HFF-Myc (cell line): Measurements from ENCODE around the gene CPB2.

Source experiments
- DNase-seq: peaks from one replicate; pipeline ENCODE4 v3.0.0-alpha.2; 2011; ENCODE audit warnings: low read depth; ENCODE audit errors: extremely low read depth
- H3K4me3 ChIP-seq: replicated peaks from 2 replicates; pipeline ENCODE4 v1.5.1; 2011; ENCODE audit warnings: low read depth, mild to moderate bottlenecking, control low read depth, low read length
- CTCF ChIP-seq: IDR thresholded peaks from 2 replicates; pipeline ENCODE4 v1.5.1; 2012; ENCODE audit warnings: mild to moderate bottlenecking, low read depth, low read length, control low read depth; ENCODE audit errors: missing control alignments

The CPB2 gene

GRCh38 chr13:46136688-46137087 is 31.9 kb upstream of the CPB2 start:
- H3K4me3 ChIP-seq: no peak overlapping the region
- no peak for TF ChIP-seq CTCF

GRCh38 chr13:46134961-46135522 is 30.2 kb upstream of the CPB2 start:
- no peak overlapping the region for H3K4me3 ChIP-seq
- TF ChIP-seq CTCF: no peak
- DNase-seq: peak; percentile 3

More at GRCh38 chr13:46136688-46137087, 31.9 kb upstream of the CPB2 start:
- DNase-seq: no peak

DNA sequence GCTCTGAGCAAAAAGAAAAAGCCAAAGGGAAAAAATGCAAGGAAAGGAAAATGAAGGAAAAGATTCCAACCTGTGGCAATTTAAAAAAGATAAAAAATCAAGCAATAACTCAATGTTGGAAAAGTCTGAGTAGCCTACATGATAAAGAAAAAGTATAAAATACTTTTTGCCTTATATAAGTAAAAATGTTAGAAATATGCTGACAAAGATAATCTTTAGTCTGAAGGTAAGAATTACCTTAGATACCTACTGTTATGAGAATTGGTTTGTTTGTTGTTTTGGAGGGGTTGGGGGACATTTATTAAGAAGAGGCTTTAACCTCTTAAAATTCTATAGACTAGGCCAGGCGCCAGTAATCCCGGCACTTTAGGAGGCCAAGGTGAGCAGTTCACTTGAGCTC is 29.7 kb upstream of the CPB2 start:
- no peak for DNase-seq
- H3K4me3 ChIP-seq: no peak overlapping the region
- no peak for TF ChIP-seq CTCF

DNA sequence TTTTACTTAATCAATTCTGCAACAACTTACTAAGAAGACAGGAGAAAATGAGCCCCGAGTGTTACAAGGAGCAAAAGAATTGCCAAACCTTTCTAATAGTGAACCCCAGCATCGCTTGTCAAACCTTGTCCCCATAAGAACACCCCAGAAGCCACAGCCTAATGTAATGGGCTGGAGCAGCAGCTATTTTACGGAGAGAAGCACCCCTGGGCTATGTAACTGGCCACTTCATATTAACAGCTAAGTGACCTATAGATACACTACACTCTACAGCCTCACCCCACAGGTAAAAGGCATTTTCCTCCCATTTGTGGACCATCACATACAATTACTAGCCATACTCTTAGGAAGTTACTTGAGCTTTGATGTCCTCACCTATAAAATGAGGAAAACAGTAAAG is 27.3 kb upstream of the CPB2 start:
- no peak for DNase-seq
- TF ChIP-seq CTCF: no peak
- no peak overlapping the region for H3K4me3 ChIP-seq

GRCh38 chr13:46131705-46132104 is 26.9 kb upstream of the CPB2 start:
- H3K4me3 ChIP-seq: no peak overlapping the region
- TF ChIP-seq CTCF: no peak
- no peak for DNase-seq

DNA sequence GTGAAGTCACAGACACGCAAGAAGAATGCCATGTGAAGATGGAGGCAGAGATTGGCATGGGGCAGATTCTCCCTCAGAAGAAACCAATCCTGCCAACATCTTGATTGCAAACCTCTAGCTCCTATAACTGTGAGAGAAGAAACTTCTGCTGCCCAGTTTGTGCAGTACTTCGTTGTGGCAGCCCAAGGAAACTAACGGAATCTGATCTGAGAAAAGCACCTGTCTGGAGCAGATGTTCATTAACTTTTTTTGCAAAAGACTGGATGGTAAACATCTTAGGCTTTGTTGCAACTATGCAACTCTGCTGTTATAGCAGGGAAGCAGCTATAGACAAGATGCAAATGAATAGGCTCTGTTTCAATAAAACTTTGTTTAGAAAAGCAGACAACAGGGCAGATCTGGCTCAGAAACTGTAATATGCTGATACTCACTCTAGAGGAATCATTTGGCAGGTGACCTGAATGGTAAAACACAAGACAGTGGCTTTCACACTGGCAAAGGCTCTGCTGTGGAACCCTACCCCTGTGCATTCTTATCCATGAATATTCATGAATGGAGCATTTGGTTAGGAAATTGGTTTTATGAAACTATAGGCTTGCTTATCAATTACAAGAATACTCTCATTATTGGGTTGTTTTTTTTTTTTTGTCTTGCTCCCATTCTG is 25.3 kb upstream of the CPB2 start:
- TF ChIP-seq CTCF: no peak
- DNase-seq: no peak

More for the DNA sequence above, 25.3 kb upstream of the CPB2 start:
- H3K4me3 ChIP-seq: no peak overlapping the region
